ENCODE measurements around the gene AP4E1.
"Not testable (repeated sequence)": the region's sequence is repeated elsewhere in the genome, so short reads cannot be mapped to it uniquely, and the experiment has no call there.

Gene AP4E1

DNA sequence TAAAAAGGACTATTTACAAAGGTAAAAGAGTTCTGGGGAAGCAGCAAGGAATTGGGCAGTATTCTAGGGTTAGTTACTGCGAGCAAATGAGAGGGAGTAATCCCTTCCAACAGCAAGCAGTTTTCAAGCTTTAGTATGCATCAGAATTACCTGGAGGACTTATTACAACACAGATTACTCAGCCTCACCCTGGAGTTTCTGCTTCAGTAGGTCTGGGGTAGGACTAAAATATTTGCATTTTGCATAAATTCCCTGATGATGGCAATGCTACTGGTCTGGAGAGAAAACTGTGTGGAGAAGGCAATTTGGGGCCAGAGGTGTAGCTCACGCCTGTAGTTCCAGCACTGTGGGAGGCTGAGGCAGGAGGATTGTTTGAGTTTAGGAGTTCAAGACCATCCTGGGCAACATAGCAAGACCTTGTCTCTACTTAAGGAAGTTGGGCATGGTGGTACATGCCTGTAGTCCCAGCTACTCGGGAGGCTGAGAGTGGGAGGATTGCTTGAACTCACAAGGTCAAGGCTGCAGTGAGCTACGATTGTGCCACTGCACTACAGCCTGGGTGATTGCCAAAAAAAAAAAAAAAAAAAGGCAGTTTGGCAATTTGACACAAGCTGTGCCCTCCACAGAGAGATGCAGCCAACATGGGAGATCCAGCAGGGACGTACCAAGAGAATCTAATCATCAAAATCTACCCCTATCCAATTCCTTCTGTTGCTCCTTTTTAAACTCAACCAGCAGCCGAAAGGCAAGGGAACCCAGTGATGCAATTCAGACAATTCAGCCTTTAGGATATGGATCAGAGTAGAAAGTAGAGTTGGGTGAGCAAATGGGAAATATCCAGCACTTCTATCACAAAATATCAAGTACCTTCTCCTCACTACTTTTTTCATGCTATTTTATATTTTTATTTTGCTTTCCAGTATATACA is 27.1 kb upstream of the AP4E1 start:
- no peak for DNase-seq
- Mint-ChIP-seq H3K4me3 (peak overlapping the region; percentile 47), H3K9me3 (no peaks in the 10 kb centered on the region), H3K27ac (peak overlapping the region; percentile 90), H3K27me3 (no peaks in the 10 kb centered on the region), H3K4me1 (ENCODE audit: low read depth) (peaks cover 84% of the 10 kb centered on the region), H3K36me3 (ENCODE audit: low read depth) (no peaks in the 10 kb centered on the region)

DNA sequence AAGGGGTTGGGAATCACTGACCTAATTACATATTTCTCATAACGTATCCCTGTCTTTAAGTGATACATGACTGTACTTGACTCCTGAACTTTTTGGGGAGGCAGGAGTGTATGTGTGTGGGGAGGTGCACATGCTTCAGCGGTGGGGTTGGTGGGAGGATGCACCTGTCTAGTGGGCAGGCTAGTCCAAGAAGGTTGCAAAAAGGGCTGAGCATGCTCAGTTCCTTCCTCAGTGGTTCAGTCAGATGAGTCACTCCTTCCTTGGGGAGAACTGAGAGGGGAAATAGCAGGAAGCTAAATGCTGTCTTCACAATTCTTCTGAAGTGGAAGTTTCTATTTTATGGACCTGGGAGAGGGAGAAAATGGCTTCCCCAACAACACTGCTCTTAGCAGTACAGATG is 24.6 kb upstream of the AP4E1 start:
- Mint-ChIP-seq H3K4me3 (peak overlapping the region; percentile 3), H3K27ac (peak overlapping the region; percentile 35), H3K27me3 (no peaks in the 10 kb centered on the region), H3K4me1 (ENCODE audit: low read depth) (peaks cover 69% of the 10 kb centered on the region), H3K36me3 (ENCODE audit: low read depth) (no peaks in the 10 kb centered on the region), H3K9me3 (no peaks in the 10 kb centered on the region)
- DNase-seq, result no peak

DNA sequence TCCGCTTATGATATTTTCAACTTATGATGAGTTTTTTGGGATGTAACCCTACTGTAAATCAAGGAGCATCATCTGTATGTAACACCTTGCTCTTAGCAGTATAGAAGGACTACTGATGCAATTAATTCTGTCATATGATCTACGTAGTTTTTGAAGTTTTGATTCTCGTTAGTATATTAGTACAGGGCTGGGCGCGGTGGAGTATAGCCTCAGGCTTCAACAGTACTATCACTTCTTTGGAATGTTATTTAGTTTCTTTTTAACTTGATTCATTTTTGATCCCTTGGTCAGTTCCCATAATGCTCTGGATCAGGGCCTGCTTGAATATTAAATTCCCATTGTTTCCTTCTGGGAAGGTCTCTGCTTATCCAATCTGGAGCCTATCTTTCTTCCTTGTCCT is 23.9 kb upstream of the AP4E1 start:
- H3K9me3 Mint-ChIP-seq, result no peaks in the 10 kb centered on the region
- H3K4me3 Mint-ChIP-seq, result no peak overlapping the region
- peak overlapping the region; percentile 89 for H3K27ac Mint-ChIP-seq
- no peaks in the 10 kb centered on the region for H3K27me3 Mint-ChIP-seq
- DNase-seq, result no peak
- H3K36me3 Mint-ChIP-seq (ENCODE audit: low read depth), result no peaks in the 10 kb centered on the region
- H3K4me1 Mint-ChIP-seq (ENCODE audit: low read depth), result peaks cover 63% of the 10 kb centered on the region

DNA sequence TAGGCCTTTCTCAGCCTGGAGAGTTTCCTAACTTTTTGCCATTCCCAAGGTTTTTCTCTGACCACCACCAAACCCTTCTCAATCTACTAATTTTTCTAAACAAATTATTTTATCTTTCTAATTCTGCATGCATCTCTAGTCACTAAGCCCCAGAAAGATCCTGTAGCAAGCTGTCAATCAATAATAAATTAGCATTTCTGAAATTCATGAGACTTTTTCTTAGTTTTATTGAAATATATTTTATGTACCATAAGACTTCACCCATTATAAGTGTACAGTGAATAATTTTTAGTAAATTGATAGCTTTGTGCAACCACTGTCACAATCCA is 22.4 kb upstream of the AP4E1 start:
- Mint-ChIP-seq H3K4me1 (ENCODE audit: low read depth) (peaks cover 49% of the 10 kb centered on the region), H3K27ac (peak overlapping the region; percentile 89), H3K27me3 (no peaks in the 10 kb centered on the region), H3K36me3 (ENCODE audit: low read depth) (peaks cover 7% of the 10 kb centered on the region), H3K9me3 (peaks cover 8% of the 10 kb centered on the region), H3K4me3 (peak overlapping the region; percentile 61)
- no peak for DNase-seq

DNA sequence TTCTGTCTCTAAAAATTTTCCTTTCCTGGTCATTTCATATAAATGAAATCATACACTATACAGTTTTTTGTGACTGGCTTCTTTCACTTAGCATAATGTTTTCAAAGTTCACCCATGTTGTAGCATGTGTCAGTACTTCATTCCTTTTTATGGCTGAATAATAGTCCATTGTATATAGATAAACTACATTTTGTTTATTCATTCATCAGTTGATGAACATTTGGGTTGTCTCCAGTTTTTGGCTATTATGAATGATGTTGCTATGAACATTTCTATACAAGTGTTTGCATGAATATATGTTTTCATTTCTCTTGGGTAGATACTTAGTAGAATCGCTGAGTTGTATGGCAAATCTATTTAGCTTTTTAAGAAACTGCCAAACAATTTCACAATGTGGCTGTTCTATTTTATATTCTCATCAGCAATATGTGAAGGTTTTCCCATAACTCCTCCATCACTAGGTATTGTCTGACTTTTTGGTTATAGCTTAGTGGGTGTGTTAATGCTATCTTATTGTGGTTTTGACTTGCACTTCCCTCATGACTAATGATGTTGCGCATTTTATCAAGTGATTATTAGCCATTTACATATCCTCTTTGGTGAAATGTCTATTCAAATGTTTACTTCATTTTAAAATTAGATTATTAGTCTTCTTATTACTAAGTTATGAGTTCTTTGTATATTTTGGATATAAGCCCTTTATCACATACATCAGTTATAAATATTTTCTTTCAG is 21.7 kb upstream of the AP4E1 start:
- DNase-seq, result no peak
- Mint-ChIP-seq H3K27me3 (no peaks in the 10 kb centered on the region), H3K36me3 (ENCODE audit: low read depth) (peaks cover 8% of the 10 kb centered on the region), H3K4me1 (ENCODE audit: low read depth) (peaks cover 42% of the 10 kb centered on the region), H3K4me3 (no peak overlapping the region), H3K9me3 (peaks cover 8% of the 10 kb centered on the region), H3K27ac (no peak overlapping the region)

DNA sequence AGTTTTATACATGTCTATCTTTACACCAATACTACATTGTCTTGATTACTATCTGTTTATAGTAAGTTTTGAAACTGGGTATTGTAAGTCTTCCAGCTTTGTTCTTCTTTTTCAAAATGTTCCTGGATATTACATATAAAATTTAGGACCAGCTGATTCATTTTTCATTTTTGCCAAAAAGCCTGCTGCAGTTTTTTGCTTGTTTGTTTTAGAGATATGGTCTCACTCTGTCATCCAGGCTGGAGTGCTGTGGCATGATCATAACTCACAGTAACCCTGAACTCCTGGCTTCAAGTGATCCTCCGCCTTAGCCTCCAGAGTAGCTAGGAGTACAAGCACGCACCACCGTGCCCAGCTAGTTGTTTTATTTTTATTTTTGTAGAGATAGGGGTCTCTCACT is 20.4 kb upstream of the AP4E1 start:
- Mint-ChIP-seq H3K4me1 (ENCODE audit: low read depth) (peaks cover 36% of the 10 kb centered on the region), H3K9me3 (peaks cover 8% of the 10 kb centered on the region), H3K4me3 (no peak overlapping the region), H3K36me3 (ENCODE audit: low read depth) (peaks cover 8% of the 10 kb centered on the region), H3K27ac (no peak overlapping the region), H3K27me3 (no peaks in the 10 kb centered on the region)
- DNase-seq, result no peak

DNA sequence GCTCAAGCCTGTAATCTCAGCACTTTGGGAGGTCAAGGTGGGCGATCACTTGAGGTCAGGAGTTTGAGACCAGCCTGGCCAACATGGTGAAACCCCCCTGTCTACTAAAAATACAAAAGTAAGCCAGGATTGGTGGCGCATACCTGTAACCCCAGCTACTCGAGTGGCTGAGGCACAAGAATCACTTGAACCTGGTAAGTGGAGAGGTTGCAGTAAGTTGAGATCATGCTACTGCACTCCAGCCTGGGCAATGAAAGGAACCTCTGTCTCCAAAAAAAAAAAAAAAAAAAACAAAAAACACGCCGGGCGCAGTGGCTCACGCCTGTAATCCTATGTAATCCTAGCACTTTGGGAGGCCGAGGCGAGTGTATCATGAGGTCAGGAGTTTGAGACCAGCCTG is 18.9 kb upstream of the AP4E1 start:
- H3K27me3 Mint-ChIP-seq, result no peaks in the 10 kb centered on the region
- H3K4me1 Mint-ChIP-seq (ENCODE audit: low read depth), result peaks cover 22% of the 10 kb centered on the region
- peaks cover 8% of the 10 kb centered on the region for H3K36me3 Mint-ChIP-seq (ENCODE audit: low read depth)
- no peak overlapping the region for H3K4me3 Mint-ChIP-seq
- no peak overlapping the region for H3K27ac Mint-ChIP-seq
- no peak for DNase-seq
- peaks cover 18% of the 10 kb centered on the region for H3K9me3 Mint-ChIP-seq

DNA sequence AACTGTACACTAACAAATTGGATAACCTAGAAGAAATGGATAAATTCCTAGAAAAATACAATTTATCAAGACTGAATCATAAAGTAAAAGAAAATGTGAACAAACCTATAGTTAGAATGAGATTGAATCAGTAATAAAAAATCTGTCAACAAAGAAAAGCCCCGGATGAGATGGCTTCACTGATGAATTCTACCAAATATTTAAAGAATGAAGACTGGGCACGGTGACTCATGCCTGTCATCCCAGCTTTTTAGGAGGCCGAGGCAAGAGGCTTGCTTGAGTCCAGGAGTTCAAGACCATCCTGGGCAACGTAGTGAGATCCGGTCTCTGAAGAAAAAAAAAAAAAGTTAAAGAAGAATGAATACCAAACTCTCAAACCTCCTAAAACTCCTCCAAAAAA is 17.7 kb upstream of the AP4E1 start:
- no peak for DNase-seq
- Mint-ChIP-seq H3K9me3 (peaks cover 18% of the 10 kb centered on the region), H3K4me3 (no peak overlapping the region), H3K4me1 (ENCODE audit: low read depth) (peaks cover 12% of the 10 kb centered on the region), H3K27me3 (no peaks in the 10 kb centered on the region), H3K36me3 (ENCODE audit: low read depth) (peaks cover 8% of the 10 kb centered on the region), H3K27ac (no peak overlapping the region)

DNA sequence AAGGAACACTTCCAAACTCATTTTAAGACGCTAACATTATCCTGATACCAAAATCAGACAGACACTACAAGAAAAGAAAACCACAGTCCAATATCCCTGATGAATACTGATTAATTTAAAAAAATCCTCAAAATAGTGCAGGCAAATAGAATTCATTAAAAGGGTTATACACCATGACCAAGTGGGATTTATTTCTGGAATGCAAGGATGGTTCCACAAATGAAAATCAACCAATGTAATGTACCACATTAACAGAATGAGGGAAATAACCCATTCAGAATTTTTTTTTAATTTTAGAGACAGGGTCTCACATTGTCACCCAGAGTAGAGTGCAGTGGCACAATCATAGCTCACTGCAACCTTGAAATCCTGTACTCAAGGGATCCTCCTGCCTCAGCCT is 17.3 kb upstream of the AP4E1 start:
- H3K36me3 Mint-ChIP-seq (ENCODE audit: low read depth), result peaks cover 8% of the 10 kb centered on the region
- H3K4me1 Mint-ChIP-seq (ENCODE audit: low read depth), result peaks cover 8% of the 10 kb centered on the region
- peaks cover 18% of the 10 kb centered on the region for H3K9me3 Mint-ChIP-seq
- H3K27ac Mint-ChIP-seq, result no peak overlapping the region
- DNase-seq, result no peak
- H3K4me3 Mint-ChIP-seq, result no peak overlapping the region
- no peaks in the 10 kb centered on the region for H3K27me3 Mint-ChIP-seq

DNA sequence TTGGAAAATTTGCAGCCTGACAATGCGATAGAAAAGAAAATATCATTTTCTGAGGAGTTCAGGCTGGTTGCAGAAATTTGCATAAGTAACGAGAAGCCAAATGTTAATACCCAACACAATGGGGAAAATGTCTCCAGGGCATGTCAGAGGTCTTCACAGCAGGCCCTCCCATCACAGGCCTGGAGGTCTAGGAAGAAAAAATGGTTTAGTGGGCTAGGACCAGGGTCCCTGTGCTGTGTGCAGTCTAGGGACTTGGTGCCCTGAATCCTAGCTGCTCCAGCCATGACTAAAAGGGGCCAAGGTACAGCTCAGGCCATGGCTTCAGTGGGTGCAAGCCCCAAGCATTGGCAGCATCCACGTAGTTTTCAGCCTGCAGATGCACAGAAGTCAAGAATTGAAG is 14.5 kb upstream of the AP4E1 start:
- Mint-ChIP-seq H3K4me1 (ENCODE audit: low read depth) (peaks cover 3% of the 10 kb centered on the region), H3K27me3 (no peaks in the 10 kb centered on the region), H3K27ac (no peak overlapping the region), H3K4me3 (no peak overlapping the region), H3K36me3 (ENCODE audit: low read depth) (peaks cover 8% of the 10 kb centered on the region), H3K9me3 (peaks cover 18% of the 10 kb centered on the region)
- no peak for DNase-seq

DNA sequence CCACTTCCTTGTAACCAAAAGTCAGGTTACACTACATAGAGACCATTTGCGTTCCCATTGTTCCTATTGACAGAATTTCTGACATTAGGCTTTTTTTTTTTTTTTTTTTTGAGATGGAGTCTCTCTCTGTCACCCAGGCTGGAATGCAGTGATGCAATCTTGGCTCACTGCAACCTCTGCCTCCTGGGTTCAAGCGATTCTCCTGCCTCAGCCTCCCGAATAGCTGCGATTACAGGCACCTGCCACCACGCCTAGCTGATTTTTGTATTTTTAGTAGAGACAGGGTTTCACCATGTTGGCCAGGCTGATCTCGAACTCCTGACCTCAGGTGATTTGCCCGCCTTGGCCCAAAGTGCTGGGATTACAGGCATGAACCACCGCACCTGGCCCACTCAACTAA is 7.1 kb upstream of the AP4E1 start:
- H3K36me3 Mint-ChIP-seq (ENCODE audit: low read depth); H3K9me3 Mint-ChIP-seq; H3K4me3 Mint-ChIP-seq; DNase-seq; H3K27ac Mint-ChIP-seq; H3K27me3 Mint-ChIP-seq: not testable (repeated sequence)
- peaks cover 13% of the 10 kb centered on the region for H3K4me1 Mint-ChIP-seq (ENCODE audit: low read depth)

DNA sequence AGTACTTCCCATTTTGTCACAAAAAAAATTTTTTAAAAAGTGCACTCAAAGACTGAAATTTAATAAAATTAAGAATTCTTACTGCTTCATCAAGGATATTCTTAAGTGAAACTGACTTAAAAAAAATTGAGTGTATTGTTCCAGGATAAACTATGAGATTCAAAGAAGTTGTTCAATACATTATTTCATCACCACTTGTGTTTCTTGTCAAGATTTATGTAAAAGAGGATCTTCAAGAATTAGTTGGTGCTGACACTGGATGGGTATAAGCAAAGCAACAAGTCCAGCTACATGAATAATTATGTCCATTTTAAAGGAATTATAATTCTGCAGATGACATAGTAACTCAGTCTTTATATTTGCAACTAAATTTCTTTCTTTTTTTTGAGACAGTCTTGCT is 4.3 kb upstream of the AP4E1 start:
- Mint-ChIP-seq H3K4me3 (no peak overlapping the region), H3K4me1 (ENCODE audit: low read depth) (peaks cover 20% of the 10 kb centered on the region), H3K27ac (no peak overlapping the region), H3K9me3 (no peaks in the 10 kb centered on the region), H3K27me3 (no peaks in the 10 kb centered on the region), H3K36me3 (ENCODE audit: low read depth) (peaks cover 15% of the 10 kb centered on the region)
- no peak for DNase-seq

DNA sequence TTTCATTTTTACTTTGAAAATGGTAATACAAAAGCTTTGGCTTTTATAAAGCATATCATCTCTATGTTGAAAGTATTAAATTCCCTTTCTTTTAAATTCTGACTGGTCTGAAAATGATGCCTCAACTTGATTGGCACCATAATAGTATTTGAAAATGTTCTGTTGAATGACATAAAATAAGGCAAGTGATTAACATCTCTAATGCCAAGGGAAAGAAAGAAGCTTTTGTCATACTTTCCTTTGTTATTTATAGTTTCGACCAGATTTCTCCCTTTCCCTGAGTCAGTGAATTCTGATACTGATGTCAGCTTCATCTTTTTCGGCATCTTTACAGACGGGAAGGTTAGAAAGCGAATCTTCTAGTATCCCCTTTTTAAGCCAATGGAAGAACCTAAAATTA is 3.4 kb upstream of the AP4E1 start:
- no peaks in the 10 kb centered on the region for H3K27me3 Mint-ChIP-seq
- no peak for DNase-seq
- H3K4me1 Mint-ChIP-seq (ENCODE audit: low read depth), result peaks cover 23% of the 10 kb centered on the region
- no peaks in the 10 kb centered on the region for H3K9me3 Mint-ChIP-seq
- H3K36me3 Mint-ChIP-seq (ENCODE audit: low read depth), result peaks cover 16% of the 10 kb centered on the region
- no peak overlapping the region for H3K27ac Mint-ChIP-seq
- H3K4me3 Mint-ChIP-seq, result no peak overlapping the region

DNA sequence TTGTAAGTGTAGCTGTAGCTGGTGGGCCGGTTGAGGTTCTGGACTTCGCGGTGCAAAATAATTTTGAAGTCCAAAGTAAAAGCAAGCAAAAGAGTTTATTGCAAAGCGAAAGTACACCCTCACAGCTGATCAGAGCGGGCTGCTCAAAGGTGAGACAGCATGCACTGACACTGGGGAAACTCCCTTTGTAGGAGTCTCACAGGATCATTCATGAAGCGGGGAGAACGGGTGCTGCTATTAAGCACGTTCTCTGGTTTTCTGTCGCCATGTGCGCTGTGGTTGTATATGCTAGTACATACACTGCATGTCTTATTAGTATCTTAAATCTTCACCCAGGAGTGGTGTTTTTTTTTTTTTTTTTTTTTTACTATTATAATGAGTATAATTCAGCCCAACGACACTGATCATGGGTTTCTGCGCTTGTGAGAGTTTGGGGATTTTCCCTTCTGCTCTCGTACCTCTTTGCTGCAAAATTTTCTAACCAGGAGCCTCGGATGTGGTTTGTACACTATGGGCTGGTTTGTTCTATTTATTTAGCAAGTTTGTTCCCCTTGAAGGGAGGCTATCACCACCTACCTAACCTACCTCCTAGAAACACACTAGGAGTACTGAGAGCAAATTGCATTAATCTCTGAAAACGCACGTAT is 1.4 kb upstream of the AP4E1 start:
- peaks cover 31% of the 10 kb centered on the region for H3K4me1 Mint-ChIP-seq (ENCODE audit: low read depth)
- no peaks in the 10 kb centered on the region for H3K9me3 Mint-ChIP-seq
- DNase-seq, result peak; percentile 77
- no peaks in the 10 kb centered on the region for H3K27me3 Mint-ChIP-seq
- peak overlapping the region; percentile 99 for H3K27ac Mint-ChIP-seq
- H3K4me3 Mint-ChIP-seq, result peak overlapping the region; percentile 85
- peaks cover 31% of the 10 kb centered on the region for H3K36me3 Mint-ChIP-seq (ENCODE audit: low read depth)
